Posterior cingulate gyrus (tissue), 11 donors: ENCODE data around the gene UBTF.
A peak's percentile ranks its signal among the peaks of the same experiment; 100 is the strongest.

Experiments used
- DNase-seq, 10 donors: peaks; one replicate each; pipeline versions ENCODE4 v3.0.0 to v3.0.0-alpha.2; 2020 to 2021; ENCODE audit warnings: mixed read lengths in 3 of 10
- intact Hi-C: fragments of 100-400 bp; cut with DNase I; formaldehyde crosslinking; loops from one replicate; pipeline ENCODE4 v1.15.1; 2023

The UBTF gene

GRCh38 chr17:44216694-44217093, 2.8 kb downstream of the UBTF start:
- no peak for DNase-seq
- intact Hi-C loops, result no loop called here

GRCh38 chr17:44216173-44216572, 3.3 kb downstream of the UBTF start:
- intact Hi-C loops, result no loop called here
- DNase-seq, result no peak

- intact Hi-C loops, result no loop called here
- no peak for DNase-seq
Measured at GRCh38 chr17:44214896-44215295, 4.6 kb downstream of the UBTF start.

- intact Hi-C loops, result no loop called here
- no peak for DNase-seq
Measured at GRCh38 chr17:44214230-44214494, 5.3 kb downstream of the UBTF start.

GRCh38 chr17:44213403-44214229, 5.9 kb downstream of the UBTF start:
- no peak for DNase-seq
- intact Hi-C loops, result no loop called here

- intact Hi-C loops, result no loop called here
- DNase-seq, result no peak
Measured at GRCh38 chr17:44212507-44213402, 6.7 kb downstream of the UBTF start.

GRCh38 chr17:44211281-44212265, 7.9 kb downstream of the UBTF start:
- intact Hi-C loops, result loop anchor here (2.0 kb wide), 1 partner anchor 119 kb away; no protein-coding TSS in a partner anchor

GRCh38 chr17:44210342-44211192, 8.9 kb downstream of the UBTF start:
- intact Hi-C loops, result loop anchor here (1.0 to 2.0 kb wide), 2 partner anchors 8 to 120 kb away; no protein-coding TSS in a partner anchor
- DNase-seq, result peak; percentile 80 to 99 (median 88)

More at GRCh38 chr17:44211281-44212265, 7.9 kb downstream of the UBTF start:
- DNase-seq, result peak in 1 of 10 donors; percentile 54

- no peak for DNase-seq
- intact Hi-C loops, result loop anchor here (1.0 to 2.0 kb wide), 2 partner anchors 8 to 121 kb away; no protein-coding TSS in a partner anchor
Measured at GRCh38 chr17:44209786-44210341, 9.6 kb downstream of the UBTF start.

- intact Hi-C loops, result no loop called here
- no peak for DNase-seq
Measured at GRCh38 chr17:44207743-44208142, 11.7 kb downstream of the UBTF start.

- DNase-seq, result peak in 1 of 10 donors; percentile 39
- intact Hi-C loops, result no loop called here
Measured at GRCh38 chr17:44207319-44207718, 12.2 kb downstream of the UBTF start.

GRCh38 chr17:44206825-44207155, 12.7 kb downstream of the UBTF start:
- intact Hi-C loops, result no loop called here
- peak in 1 of 10 donors; percentile 59 for DNase-seq

- DNase-seq, result peak in 1 of 10 donors; percentile 58
- intact Hi-C loops, result no loop called here
Measured at GRCh38 chr17:44205962-44206824, 13.3 kb downstream of the UBTF start.

- intact Hi-C loops, result no loop called here
- no peak for DNase-seq
Measured at GRCh38 chr17:44204441-44204882, 15.0 kb downstream of the UBTF start.

GRCh38 chr17:44203731-44204440, 15.6 kb downstream of the UBTF start:
- DNase-seq, result peak in 1 of 10 donors; percentile 32
- intact Hi-C loops, result no loop called here

- intact Hi-C loops, result no loop called here
- no peak for DNase-seq
Measured at GRCh38 chr17:44202756-44203155, 16.7 kb downstream of the UBTF start.

GRCh38 chr17:44200478-44201155, 18.9 kb downstream of the UBTF start:
- intact Hi-C loops, result loop anchor here (1.0 kb wide), 2 partner anchors 14 to 18 kb away; partner anchors contain the start of gene TMUB2
- peak in 1 of 10 donors; percentile 18 for DNase-seq
